A673 (cell line): Measurements from ENCODE around the gene CREB5. TPM values are rescaled to one million over a fixed set of nuclear protein-coding genes. Genes with fewer than 3 reads are reported as not detected.

Experiments used
- BruUV-seq: library from RNA; stranded (reverse); fragments of 400-500 nt; replicated peaks from 2 replicates; lab custom pipeline; 2021; lab: Mats Ljungman, UMichigan
- CTCF ChIA-PET: fragments of 300-600 bp; sonication (Branson Sonifier 250); formaldehyde crosslinking; loops from one replicate; lab custom pipeline; 2022; ENCODE audit warnings: antibody characterized with exemption; lab: Charles Lee
- POLR2A ChIA-PET: fragments of 300-600 bp; sonication (Branson Sonifier 250); formaldehyde crosslinking; loops from one replicate; lab custom pipeline; 2022; ENCODE audit warnings: antibody characterized with exemption; ENCODE audit not compliant: low non-redundant PET; lab: Charles Lee
- DNase-seq: peaks from one replicate; pipeline ENCODE4 v3.0.0-alpha.2; 2015; ENCODE audit warnings: low spot score
- H3K27ac ChIP-seq: fragments of 200-600 bp; sonication (generic); 2 replicates; pipeline ENCODE4 v1.5.1; 2016; ENCODE audit warnings: mixed run types, low read depth, mild to moderate bottlenecking, mixed read lengths, antibody characterized with exemption, low read length; ENCODE audit not compliant: poor library complexity, severe bottlenecking
- H3K27me3 ChIP-seq: fragments of 200-600 bp; sonication (generic); replicated peaks from 2 replicates; pipeline ENCODE4 v1.6.1; 2017; ENCODE audit warnings: mixed run types, low read depth, mild to moderate bottlenecking, mixed read lengths, antibody characterized with exemption, low read length; ENCODE audit not compliant: insufficient read depth, poor library complexity
- H3K36me3 ChIP-seq: fragments of 200-600 bp; sonication (generic); 2 replicates; pipeline ENCODE4 v1.6.1; 2016; ENCODE audit warnings: mixed run types, mild to moderate bottlenecking, mixed read lengths, antibody characterized with exemption, low read length; ENCODE audit not compliant: insufficient read depth, poor library complexity, severe bottlenecking
- H3K4me1 ChIP-seq: fragments of 200-600 bp; sonication (generic); 2 replicates; pipeline ENCODE4 v1.6.1; 2017; ENCODE audit warnings: mixed run types, mild to moderate bottlenecking, mixed read lengths, antibody characterized with exemption, low read length; ENCODE audit not compliant: insufficient read depth, poor library complexity, severe bottlenecking
- H3K4me3 ChIP-seq: fragments of 200-600 bp; sonication (generic); 2 replicates; pipeline ENCODE4 v1.5.1; 2016; ENCODE audit warnings: low read depth, mixed run types, mild to moderate bottlenecking, mixed read lengths, low read length; ENCODE audit not compliant: poor library complexity, severe bottlenecking
- H3K9me3 ChIP-seq: fragments of 200-600 bp; sonication (generic); 2 replicates; pipeline ENCODE4 v1.6.1; 2016; ENCODE audit warnings: mixed run types, low read depth, mild to moderate bottlenecking, mixed read lengths, antibody characterized with exemption, low read length; ENCODE audit not compliant: poor library complexity, severe bottlenecking
- CTCF ChIP-seq: fragments of 300-800, 200-600 bp; sonication (generic); conservative IDR thresholded peaks from 2 replicates; pipeline ENCODE4 v1.5.1; 2017; ENCODE audit warnings: low read depth, mild to moderate bottlenecking, antibody characterized with exemption, low read length, moderate library complexity, mixed read lengths
- EZH2 ChIP-seq: fragments of 200-600 bp; sonication (generic); IDR thresholded peaks from 2 replicates; pipeline ENCODE4 v1.6.1; 2017; ENCODE audit warnings: borderline replicate concordance, low read depth, mild to moderate bottlenecking, mixed read lengths, antibody characterized with exemption, low read length; ENCODE audit not compliant: poor library complexity, severe bottlenecking
- intact Hi-C: fragments of 100-400 bp; cut with micrococcal nuclease; formaldehyde crosslinking; loops from one replicate; pipeline ENCODE4 v1.10.0; 2022; ENCODE audit not compliant: unreplicated experiment
- total RNA-seq: library from RNA; stranded (reverse); gene quantifications from 2 replicates; pipeline ENCODE4 v1.2.3, GENCODE V29; 2021

Gene CREB5
- total RNA-seq, 1 experiment from 2014 or later: 10.3 TPM

- DNase-seq: no peak
- Histone ChIP-seq H3K4me1 (peaks cover 2% of the 10 kb centered on the region), H3K9me3 (no peaks in the 10 kb centered on the region), H3K4me3 (no peak overlapping the region), H3K27me3 (no peaks in the 10 kb centered on the region), H3K36me3 (no peaks in the 10 kb centered on the region), H3K27ac (no peak overlapping the region)
- no TSS peak for BruUV-seq
- CTCF ChIA-PET: no interaction called here
- POLR2A ChIA-PET: no interaction called here
- intact Hi-C loops: no loop called here
- TF ChIP-seq EZH2 (no peak), CTCF (no peak)
Measured at GRCh38 chr7:28744951-28745350, 332.6 kb downstream of the CREB5 start.

GRCh38 chr7:28745351-28745750 is 333.0 kb downstream of the CREB5 start:
- Histone ChIP-seq H3K27me3 (no peaks in the 10 kb centered on the region), H3K9me3 (no peaks in the 10 kb centered on the region), H3K27ac (no peak overlapping the region), H3K36me3 (no peaks in the 10 kb centered on the region), H3K4me1 (no peaks in the 10 kb centered on the region), H3K4me3 (no peak overlapping the region)
- intact Hi-C loops: no loop called here
- BruUV-seq: no TSS peak
- ChIA-PET CTCF (no interaction called here), POLR2A (no interaction called here)
- TF ChIP-seq CTCF: no peak
- no peak for TF ChIP-seq EZH2
- no peak for DNase-seq

GRCh38 chr7:28747404-28747803 is 335.1 kb downstream of the CREB5 start:
- no peaks in the 10 kb centered on the region for H3K27me3 ChIP-seq
- no peaks in the 10 kb centered on the region for H3K36me3 ChIP-seq
- BruUV-seq: no TSS peak
- ChIA-PET POLR2A (no interaction called here), CTCF (no interaction called here)
- no peak overlapping the region for H3K27ac ChIP-seq
- H3K4me1 ChIP-seq: no peaks in the 10 kb centered on the region
- TF ChIP-seq CTCF (no peak), EZH2 (no peak)
- H3K9me3 ChIP-seq: no peaks in the 10 kb centered on the region
- no peak for DNase-seq
- intact Hi-C loops: no loop called here
- H3K4me3 ChIP-seq: no peak overlapping the region
